HG02973 (cell line): ENCODE data around the gene VIT.

Experiments used
- ATAC-seq: cut with Tn5 transposase; IDR thresholded peaks from one replicate; pipeline ENCODE4 v1.9.1; 2021; ENCODE audit warnings: moderate library complexity; ENCODE audit not compliant: unreplicated experiment

VIT gene

DNA sequence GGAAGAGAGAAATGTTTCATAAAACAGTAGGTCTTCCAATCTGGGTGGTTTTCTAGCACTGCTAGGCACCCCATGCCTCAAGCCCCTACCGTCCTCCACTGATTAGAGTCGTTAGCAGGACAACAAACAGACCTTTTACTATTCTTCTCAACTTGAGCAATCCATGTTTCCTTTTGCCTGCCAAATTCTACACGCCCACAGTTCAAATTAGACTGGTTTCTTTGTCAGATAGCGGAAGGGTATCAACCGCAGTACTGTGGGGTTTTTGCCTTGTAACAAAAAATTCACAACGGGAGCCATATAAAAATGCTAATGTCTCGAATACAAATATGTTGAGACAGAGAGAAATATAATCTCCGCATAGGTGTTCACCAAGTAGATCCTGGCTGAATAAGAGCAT is 59.9 kb downstream of the VIT start:
- no peak for ATAC-seq

GRCh38 chr2:36762764-36763490 is 66.4 kb downstream of the VIT start:
- no peak for ATAC-seq

GRCh38 chr2:36769106-36769505 is 72.6 kb downstream of the VIT start:
- no peak for ATAC-seq

GRCh38 chr2:36770542-36771287 is 74.2 kb downstream of the VIT start:
- peak; percentile 59 for ATAC-seq

DNA sequence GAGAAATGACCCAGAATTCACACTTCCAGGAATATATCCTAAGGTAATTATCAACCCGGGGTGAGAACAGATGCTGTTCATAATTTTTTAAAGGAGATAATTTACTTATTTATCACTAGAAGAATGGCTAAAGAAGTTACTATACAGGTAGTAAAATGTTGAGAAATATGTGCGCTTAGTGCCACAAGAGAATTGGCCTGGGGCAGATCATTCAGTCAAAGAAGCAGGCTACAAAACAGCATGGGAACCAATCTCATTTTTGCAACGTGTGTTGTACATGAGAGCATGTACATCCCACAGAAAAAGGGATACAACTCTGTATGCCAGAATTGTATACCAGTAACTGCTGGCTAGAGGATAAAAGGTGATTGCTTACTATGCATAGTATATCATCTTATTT is 75.2 kb downstream of the VIT start:
- ATAC-seq, result no peak

DNA sequence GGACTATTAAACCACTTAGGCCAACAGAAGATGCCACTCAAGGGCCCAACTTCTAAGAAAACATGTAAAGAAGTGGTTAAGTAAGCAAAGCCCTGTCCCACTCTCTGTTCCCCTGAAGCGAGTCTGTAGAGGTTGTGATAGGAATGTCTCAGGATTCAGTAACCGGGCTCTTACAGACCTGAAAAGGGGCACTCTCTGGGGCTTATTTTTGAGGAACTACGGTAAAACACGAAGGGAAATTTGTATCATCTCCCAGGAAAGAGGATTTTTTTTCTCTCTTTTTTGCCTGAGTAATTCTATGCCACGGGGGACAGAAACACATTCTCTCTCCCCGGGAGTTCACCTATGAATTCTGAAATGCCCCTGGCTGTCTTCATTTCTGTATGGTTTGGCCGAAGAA is 77.4 kb downstream of the VIT start:
- no peak for ATAC-seq

DNA sequence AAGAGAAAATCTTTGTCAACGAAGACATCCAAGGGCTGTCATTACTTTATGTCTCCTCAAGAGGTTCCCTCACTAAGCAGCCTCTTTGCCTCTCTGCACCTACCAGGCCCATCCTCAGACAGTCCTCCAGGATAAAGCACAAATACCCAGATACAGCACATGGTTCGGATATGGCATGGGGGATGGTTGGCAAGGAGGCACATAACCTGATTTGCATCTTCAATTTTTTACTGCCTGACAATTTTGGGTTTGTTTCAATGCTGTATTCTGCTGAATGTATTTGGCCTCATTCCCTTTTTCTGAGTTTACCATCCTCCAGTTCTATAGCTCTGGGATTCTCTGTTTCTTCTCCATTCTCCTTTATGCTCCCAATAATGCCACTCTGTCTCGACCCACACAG is 78.8 kb downstream of the VIT start:
- ATAC-seq, result no peak

DNA sequence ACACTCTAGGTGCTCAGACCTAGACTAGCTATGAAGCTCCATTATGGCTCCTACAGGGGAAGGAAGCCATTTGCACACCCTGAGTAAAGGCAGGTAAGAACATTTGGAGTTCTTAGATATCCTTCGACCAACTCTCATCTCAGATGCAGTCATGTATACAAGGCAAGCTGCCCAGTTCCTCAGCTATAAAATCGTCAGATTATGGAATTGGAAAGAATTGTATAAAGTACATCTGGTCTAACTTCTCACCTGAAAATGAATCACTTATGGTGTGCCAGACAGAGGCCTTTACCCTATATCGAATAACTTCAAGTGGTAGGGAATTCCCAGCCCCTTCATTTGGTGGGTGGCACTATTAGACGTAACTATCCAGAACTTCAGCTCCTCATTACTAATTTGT is 79.3 kb downstream of the VIT start:
- ATAC-seq, result no peak

DNA sequence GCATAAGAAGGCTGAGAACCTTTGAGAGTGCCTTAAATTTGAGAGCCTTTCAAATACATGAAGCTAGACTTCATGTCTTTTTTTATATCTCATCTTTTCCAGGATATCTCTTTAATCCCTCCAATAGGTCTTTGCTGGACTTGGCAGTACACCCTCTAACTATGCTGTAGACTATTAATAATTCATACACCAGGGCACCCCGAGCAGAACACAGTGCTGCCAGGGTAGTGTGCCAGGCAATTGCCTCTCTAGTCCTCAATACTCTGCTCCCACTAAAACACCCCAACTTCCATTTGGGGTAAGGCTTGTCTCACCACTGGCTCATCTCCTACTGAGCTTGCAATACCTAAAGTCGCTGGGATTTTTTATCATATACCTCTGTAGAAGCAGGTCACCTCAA is 80.8 kb downstream of the VIT start:
- ATAC-seq, result no peak

DNA sequence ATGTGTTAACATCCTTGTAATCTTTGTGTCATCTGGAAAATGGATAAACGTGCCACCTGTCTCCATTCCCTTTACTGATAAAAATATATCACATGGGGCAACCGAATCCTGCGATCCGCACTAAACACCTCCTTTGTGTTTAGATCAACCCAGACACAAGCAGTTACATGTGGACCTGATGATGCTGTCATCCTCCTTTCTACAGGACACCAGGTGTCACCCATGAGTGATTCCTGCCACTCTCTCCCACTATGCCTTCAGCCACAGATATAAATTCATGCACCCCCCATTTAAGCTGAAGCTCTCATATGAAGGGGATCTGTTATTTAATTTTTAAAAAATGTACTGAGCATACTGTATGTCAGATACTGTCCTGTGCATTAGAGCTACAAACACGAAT is 81.3 kb downstream of the VIT start:
- ATAC-seq, result no peak

DNA sequence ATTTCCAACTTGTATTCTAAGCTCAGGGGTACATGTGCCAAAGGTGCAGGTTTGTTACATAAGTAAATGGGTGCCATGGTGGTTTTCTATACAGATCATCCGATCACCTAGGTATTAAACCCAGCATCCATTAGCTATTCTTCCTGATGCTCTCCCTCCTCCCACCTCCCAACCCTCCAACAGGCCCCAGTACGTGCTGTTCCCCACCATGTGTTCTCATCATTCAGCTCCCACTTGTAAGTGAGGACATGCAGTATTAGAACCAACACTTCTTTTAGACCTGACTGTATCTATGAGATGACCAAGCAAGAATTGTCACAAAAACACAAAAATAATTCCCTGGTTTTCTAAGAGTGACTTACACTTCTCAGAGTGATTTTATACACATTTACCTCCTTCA is 83.0 kb downstream of the VIT start:
- ATAC-seq, result no peak

DNA sequence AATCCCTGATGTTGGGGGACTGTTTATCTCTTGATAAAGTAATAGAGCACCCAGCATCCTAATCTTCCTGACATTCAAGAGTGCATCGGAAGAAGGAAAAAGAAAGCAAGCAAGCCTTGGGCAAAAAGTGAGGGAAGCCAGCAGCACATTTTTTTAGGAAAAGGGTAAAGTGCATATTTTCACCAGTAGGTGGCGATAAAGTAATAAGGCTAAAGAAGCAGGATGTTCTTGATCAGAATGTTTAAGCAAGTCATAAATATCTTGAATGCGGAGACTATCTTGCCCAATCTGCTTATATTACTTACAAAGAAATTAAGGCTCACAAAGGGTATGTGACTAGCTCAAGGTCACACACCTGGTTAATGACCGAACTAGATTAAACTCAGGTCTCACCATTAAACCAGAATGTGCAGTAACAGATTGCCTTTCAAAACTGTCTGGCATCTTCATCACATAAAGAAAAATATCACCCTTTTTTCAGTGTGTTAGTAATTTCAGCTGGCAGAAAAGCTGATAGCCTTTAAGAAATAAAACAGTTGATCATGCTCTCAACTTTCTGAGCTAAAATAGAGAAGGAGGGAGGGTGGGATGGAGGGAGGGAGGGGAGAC is 83.8 kb downstream of the VIT start:
- no peak for ATAC-seq

DNA sequence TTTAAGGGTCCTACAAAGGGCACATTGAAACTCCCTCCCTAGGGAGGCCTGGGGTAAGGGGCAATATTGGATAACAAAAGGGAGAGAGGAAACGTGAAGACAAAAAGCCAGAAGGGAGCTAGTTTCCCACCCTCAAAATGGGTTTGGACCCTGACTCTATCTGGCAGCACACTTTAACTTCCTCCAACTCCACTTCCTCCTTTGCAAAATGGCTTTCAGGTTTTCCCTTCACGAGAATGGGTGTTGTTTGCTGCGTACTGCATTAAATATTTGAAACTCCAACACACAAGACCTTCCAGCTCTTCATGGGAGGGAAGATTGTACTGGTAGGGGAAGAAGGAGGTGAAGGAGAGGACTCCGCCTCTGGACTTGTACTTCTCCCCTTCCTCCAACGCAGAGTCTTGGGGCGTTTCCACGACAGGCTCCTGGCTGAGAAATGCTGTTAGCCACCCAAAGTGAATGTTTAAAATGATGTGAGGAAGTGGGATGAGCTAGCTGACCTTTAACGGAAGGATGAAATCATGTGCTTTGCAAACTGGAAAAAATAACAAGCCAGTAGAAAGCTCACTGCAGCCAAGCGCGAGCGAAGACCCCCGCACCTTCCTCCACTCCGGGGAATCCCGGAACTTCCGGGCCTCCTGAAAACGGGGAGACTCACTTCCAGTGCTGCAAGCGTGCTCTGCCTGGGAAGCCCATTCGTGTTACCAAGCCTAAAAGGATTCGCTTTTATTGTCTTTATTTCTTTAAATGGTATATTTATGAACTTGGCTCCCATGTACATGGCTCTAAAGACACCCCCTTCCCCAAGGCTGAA is 85.6 kb downstream of the VIT start:
- no peak for ATAC-seq

DNA sequence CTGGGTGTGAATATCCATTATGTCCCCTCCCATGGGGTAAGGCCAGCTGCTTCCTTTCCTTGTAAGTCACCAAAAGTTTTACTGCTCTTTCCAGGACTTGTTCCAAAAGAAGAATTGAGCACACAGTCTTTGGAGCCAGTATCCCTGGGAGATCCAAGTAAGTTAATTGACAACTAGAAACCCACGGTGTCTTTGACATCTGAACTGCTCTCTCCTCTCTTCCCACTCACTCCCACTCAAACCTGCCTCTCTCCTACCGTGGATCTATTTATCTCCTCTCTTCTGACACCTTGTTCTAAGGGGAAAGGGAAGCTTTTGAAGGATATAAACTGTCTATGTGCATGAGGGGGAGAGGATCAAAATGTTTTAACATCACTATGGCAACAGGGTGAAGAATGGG is 86.7 kb downstream of the VIT start:
- ATAC-seq, result no peak

- peak; percentile 80 for ATAC-seq
Measured at GRCh38 chr2:36785179-36785795, 88.8 kb downstream of the VIT start.

DNA sequence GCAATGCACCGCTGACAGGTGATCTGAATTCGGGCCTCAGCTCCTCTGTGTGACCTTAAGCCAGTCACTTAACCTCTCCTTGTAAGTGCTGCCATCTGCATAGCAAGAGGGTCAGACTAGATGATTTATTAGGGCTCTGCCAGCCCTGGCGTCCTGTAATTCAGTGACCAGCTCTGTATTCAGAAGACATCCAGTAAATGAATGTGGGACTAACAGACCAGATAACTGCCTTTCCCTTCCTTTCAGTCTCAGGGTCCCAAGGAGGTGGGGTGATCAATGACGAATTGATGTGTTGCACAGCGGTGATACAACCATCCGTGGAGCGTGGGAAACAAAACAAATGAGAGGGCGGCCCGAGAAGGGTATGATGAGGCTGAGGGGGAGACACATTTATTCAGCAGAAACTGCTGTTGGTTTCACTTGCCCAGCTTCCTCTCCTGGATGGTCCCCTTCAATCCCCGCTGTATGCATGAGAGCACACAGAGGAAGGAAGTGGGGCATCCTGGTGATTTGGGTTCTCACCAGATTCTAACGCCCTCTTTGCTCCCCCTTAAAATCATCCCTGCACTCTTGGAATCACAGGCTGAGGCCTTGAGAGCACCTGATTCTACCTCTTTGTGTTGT is 92.8 kb downstream of the VIT start:
- ATAC-seq, result no peak

GRCh38 chr2:36792951-36793350 is 96.4 kb downstream of the VIT start:
- no peak for ATAC-seq

DNA sequence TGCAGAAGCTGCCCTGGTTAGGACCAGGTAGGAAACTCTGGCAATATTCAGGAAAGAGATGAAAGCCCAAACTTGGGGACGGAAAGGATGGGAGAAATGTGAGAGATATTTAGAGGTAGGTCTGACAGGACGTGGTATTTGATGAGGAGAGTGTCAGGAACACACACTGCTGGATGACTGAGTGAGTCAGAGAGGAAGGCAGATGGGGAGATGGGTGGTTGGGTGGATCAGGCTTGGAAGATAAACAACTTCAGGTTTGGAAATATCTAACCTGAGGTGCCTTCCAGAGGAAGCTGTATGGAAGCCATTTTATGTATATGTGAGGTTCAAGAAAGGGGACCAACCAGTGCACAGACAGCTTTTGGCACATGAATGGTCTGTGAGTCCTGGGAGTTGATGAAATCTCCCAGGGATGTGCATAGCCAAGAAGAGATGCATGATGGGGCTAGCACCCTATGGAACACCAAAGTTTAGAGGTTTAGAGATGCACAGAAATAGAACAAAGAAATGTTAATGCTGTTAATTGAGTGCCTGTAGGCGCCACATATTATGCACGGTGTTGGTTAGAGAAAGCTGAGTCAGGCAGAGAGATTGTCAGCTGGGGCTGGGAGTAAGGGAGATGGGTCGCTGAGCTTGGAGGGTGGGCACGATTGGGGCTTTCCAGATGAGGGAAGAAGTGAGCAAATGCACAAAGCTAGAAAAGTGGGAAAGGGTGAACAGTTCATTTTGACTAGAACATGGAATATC is 101.0 kb downstream of the VIT start:
- ATAC-seq, result no peak

- ATAC-seq, result no peak
Measured at GRCh38 chr2:36798724-36799123, 102.2 kb downstream of the VIT start.

- ATAC-seq, result no peak
Measured at GRCh38 chr2:36800381-36800780, 103.9 kb downstream of the VIT start.
